ENCODE results near the gene RBL2.

GRCh38 chr16:53511084-53511402, 76.8 kb downstream of the RBL2 start:
- TF ChIP-seq NFIC (IDR thresholded peaks at IDR 0.05; ENCODE audit: low read length): 0 out of 2 replicates have a peak, but pooled peaks have one; percentile 8
- TF ChIP-seq KLF15 (CRISPR knock-in tag; IDR thresholded peaks at IDR 0.05; ENCODE audit: borderline replicate concordance): no peak
- TF ChIP-seq RXRA (CRISPR knock-in tag; IDR thresholded peaks at IDR 0.05): no peak
- TF ChIP-seq POLR2A (IDR thresholded peaks at IDR 0.05; ENCODE audit: insufficient read depth in 1 of 2, low read depth in 2 of 2, low read length in 2 of 2): no peak
- TF ChIP-seq CTCF (CRISPR knock-in tag; IDR thresholded peaks at IDR 0.05): no peak
- TF ChIP-seq, protein P1, sequence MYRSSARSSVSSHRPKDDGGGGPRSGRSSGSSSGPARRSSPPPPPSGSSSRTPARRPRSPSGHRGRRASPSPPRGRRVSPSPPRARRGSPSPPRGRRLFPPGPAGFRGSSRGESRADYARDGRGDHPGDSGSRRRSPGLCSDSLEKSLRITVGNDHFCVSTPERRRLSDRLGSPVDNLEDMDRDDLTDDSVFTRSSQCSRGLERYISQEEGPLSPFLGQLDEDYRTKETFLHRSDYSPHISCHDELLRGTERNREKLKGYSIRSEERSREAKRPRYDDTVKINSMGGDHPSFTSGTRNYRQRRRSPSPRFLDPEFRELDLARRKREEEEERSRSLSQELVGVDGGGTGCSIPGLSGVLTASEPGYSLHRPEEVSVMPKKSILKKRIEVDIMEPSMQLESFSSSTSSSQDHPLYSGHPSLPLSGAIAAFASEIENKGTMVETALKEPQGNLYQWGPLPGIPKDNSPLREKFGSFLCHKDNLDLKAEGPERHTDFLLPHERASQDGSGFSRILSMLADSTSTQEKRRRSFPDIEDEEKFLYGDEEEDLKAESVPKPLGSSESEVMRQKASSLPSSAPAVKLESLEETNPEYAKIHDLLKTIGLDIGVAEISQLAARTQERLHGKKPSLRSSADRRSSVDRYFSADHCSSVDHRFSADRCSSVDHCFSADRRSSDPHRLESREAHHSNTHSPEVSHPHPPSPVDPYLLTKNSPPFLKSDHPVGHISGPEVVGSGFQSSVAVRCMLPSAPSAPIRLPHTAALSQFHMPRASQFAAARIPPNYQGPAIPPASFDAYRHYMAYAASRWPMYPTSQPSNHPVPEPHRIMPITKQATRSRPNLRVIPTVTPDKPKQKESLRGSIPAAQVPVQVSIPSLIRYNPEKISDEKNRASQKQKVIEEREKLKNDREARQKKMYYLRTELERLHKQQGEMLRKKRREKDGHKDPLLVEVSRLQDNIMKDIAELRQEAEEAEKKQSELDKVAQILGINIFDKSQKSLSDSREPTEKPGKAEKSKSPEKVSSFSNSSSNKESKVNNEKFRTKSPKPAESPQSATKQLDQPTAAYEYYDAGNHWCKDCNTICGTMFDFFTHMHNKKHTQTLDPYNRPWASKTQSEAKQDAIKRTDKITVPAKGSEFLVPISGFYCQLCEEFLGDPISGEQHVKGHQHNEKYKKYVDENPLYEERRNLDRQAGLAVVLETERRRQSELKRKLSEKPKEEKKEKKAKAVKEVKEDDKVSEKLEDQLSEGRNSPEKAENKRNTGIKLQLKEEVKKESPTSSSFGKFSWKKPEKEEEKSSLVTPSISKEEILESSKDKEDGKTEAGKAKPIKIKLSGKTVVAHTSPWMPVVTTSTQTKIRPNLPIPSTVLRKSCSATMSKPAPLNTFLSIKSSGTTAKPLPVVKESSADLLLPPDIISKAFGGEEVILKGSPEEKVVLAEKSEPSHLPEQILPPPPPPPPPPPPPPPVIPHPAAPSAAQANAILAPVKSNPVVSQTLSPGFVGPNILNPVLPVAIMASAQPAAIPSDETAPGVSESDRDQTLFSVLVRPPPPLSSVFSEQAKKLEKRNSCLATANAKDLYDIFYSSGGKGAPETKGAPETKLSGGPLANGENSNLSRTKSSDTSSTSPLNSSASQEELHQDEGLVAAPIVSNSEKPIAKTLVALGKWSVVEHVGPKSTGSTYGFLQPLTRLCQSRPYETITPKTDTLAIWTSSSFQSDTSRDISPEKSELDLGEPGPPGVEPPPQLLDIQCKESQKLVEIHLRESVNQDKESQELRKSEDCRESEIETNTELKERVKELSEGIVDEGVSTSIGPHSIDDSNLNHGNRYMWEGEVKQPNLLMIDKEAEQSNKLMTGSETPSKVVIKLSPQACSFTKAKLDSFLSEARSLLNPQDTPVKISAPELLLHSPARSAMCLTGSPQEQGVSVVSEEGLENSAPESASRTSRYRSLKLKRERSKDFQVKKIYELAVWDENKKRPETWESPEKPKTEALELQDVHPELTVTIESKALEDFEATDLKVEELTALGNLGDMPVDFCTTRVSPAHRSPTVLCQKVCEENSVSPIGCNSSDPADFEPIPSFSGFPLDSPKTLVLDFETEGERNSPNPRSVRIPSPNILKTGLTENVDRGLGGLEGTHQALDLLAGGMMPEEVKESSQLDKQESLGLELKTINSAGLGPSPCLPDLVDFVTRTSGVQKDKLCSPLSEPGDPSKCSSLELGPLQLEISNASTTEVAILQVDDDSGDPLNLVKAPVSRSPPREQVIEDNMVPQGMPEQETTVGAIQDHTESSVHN (CRISPR knock-in tag; IDR thresholded peaks at IDR 0.05): no peak
- no peak for TF ChIP-seq ERF (CRISPR knock-in tag; IDR thresholded peaks at IDR 0.05)

Data from HepG2 (cell line).